Pulmonary artery endothelial cell (primary cell): ENCODE measurements around the gene SAXO1. TPM values are rescaled to one million over a fixed set of nuclear protein-coding genes. Genes with fewer than 3 reads are reported as not detected.

Experiments
- DNase-seq: peaks from one replicate; pipeline ENCODE4 v3.0.0-alpha.2; 2011; ENCODE audit warnings: low read depth, low spot score
- total RNA-seq: library from RNA; depleted of rRNA; stranded (reverse); fragments of >200 nt; gene quantifications from 2 replicates; pipeline ENCODE4 v1.2.3, GENCODE V29; 2014

Gene SAXO1
- total RNA-seq, 1 donor from 2014 or later: not detected

GRCh38 chr9:18911714-18912342 is 121.2 kb downstream of the SAXO1 start:
- DNase-seq: no peak

- no peak for DNase-seq
These were observed 122.1 kb downstream of the SAXO1 start for GRCh38 chr9:18910916-18911315.

GRCh38 chr9:18910435-18910834 is 122.6 kb downstream of the SAXO1 start:
- DNase-seq: no peak

- DNase-seq: no peak
These were observed 123.6 kb downstream of the SAXO1 start for GRCh38 chr9:18909140-18910018.

GRCh38 chr9:18907927-18908625 is 124.9 kb downstream of the SAXO1 start:
- DNase-seq: no peak

GRCh38 chr9:18906656-18907395 is 126.2 kb downstream of the SAXO1 start:
- no peak for DNase-seq

- DNase-seq: no peak
These were observed 127.0 kb downstream of the SAXO1 start for GRCh38 chr9:18905883-18906629.

GRCh38 chr9:18905028-18905882 is 127.8 kb downstream of the SAXO1 start:
- DNase-seq: no peak

GRCh38 chr9:18903450-18903849 is 129.6 kb downstream of the SAXO1 start:
- no peak for DNase-seq

GRCh38 chr9:18896531-18897179 is 136.4 kb downstream of the SAXO1 start:
- DNase-seq: no peak

GRCh38 chr9:18896004-18896403 is 137.0 kb downstream of the SAXO1 start:
- no peak for DNase-seq

GRCh38 chr9:18893491-18893890 is 139.5 kb downstream of the SAXO1 start:
- DNase-seq: no peak

- DNase-seq: no peak
These were observed 140.0 kb downstream of the SAXO1 start for GRCh38 chr9:18893046-18893445.

GRCh38 chr9:18891946-18892670 is 140.9 kb downstream of the SAXO1 start:
- no peak for DNase-seq

GRCh38 chr9:18890372-18890771 is 142.6 kb downstream of the SAXO1 start:
- DNase-seq: no peak

- no peak for DNase-seq
These were observed 143.5 kb downstream of the SAXO1 start for GRCh38 chr9:18889550-18889949.

- no peak for DNase-seq
These were observed 144.7 kb downstream of the SAXO1 start for GRCh38 chr9:18888290-18888689.

GRCh38 chr9:18887546-18887945 is 145.5 kb downstream of the SAXO1 start:
- DNase-seq: no peak

- DNase-seq: no peak
These were observed 151.3 kb downstream of the SAXO1 start for GRCh38 chr9:18881758-18882157.
